IMR-90 (cell line): ENCODE data around the gene ARHGAP15. TPM values are rescaled to one million over a fixed set of nuclear protein-coding genes. Genes with fewer than 3 reads are reported as not detected.
A peak's percentile ranks its signal among the peaks of the same experiment; 100 is the strongest.

Experiments used
- ATAC-seq: fragments of 200-7000 bp; cut with Tn5 transposase; 2 replicates; pipeline ENCODE4 v1.9.1; 2020; ENCODE audit warnings: low read depth, mild to moderate bottlenecking, moderate library complexity
- BruUV-seq: library from RNA; stranded (reverse); fragments of 400-500 nt; replicated peaks from 2 replicates; lab custom pipeline; 2021; lab: Mats Ljungman, UMichigan
- CTCF ChIA-PET: fragments of 300-600 bp; formaldehyde crosslinking; extraction: SDS; loops from one replicate; lab custom pipeline; 2021; ENCODE audit warnings: antibody characterized with exemption; lab: Yijun Ruan, JAX
- POLR2A ChIA-PET: fragments of 300-600 bp; sonication (Branson Sonifier 250); formaldehyde crosslinking; loops from one replicate; lab custom pipeline; 2022; ENCODE audit warnings: antibody characterized with exemption; ENCODE audit not compliant: unreplicated experiment; lab: Charles Lee
- DNase-seq: peaks from one replicate; pipeline ENCODE4 v3.0.0; 2013
- H2AFZ ChIP-seq: replicated peaks from 2 replicates; pipeline ENCODE3; 2013; ENCODE audit warnings: low read length, mild to moderate bottlenecking; ENCODE audit not compliant: poor library complexity
- H2AK5ac ChIP-seq: 2 replicates; pipeline ENCODE4 v1.6.1; 2013; ENCODE audit warnings: low read depth, low read length, inconsistent platforms
- H2AK9ac ChIP-seq: replicated peaks from 2 replicates; pipeline ENCODE3; 2013; ENCODE audit warnings: mild to moderate bottlenecking, low read depth, low read length, moderate library complexity; ENCODE audit not compliant: poor library complexity
- H2BK120ac ChIP-seq: 2 replicates; pipeline ENCODE4 v1.6.1; 2013; ENCODE audit warnings: low read depth, low read length, inconsistent platforms
- H2BK15ac ChIP-seq: 3 replicates; pipeline ENCODE4 v1.6.1; 2013; ENCODE audit warnings: low read depth, low read length, inconsistent platforms
- H2BK20ac ChIP-seq: 2 replicates; pipeline ENCODE4 v1.6.1; 2013; ENCODE audit warnings: low read depth, mild to moderate bottlenecking, inconsistent platforms, low read length, moderate library complexity
- H2BK5ac ChIP-seq: 2 replicates; pipeline ENCODE4 v1.6.1; 2013; ENCODE audit warnings: mild to moderate bottlenecking, low read depth, low read length, inconsistent platforms; ENCODE audit not compliant: poor library complexity, severe bottlenecking
- H3K14ac ChIP-seq: replicated peaks from 2 replicates; pipeline ENCODE4 v1.6.1; 2013; ENCODE audit warnings: low read depth, low read length, inconsistent platforms
- H3K18ac ChIP-seq: 2 replicates; pipeline ENCODE4 v1.6.1; 2013; ENCODE audit warnings: low read depth, low read length, control low read depth
- H3K23ac ChIP-seq: 2 replicates; pipeline ENCODE4 v1.6.1; 2013; ENCODE audit warnings: low read depth, low read length, inconsistent platforms
- H3K27ac ChIP-seq: 2 replicates; pipeline ENCODE4 v1.5.1; 2013; ENCODE audit warnings: mild to moderate bottlenecking, control low read depth, low read length; ENCODE audit not compliant: insufficient read depth
- H3K27me3 ChIP-seq: 2 replicates; pipeline ENCODE4 v1.6.1; 2013; ENCODE audit warnings: low read length; ENCODE audit not compliant: control insufficient read depth, insufficient read depth
- H3K36me3 ChIP-seq: 2 replicates; pipeline ENCODE4 v1.6.1; 2013; ENCODE audit warnings: low read length, mixed read lengths; ENCODE audit not compliant: control insufficient read depth, insufficient read depth
- H3K4ac ChIP-seq: 2 replicates; pipeline ENCODE4 v1.6.1; 2013; ENCODE audit warnings: low read depth, low read length, inconsistent platforms
- H3K4me1 ChIP-seq: 2 replicates; pipeline ENCODE4 v1.6.1; 2013; ENCODE audit warnings: low read length, mixed read lengths; ENCODE audit not compliant: control insufficient read depth, insufficient read depth
- H3K4me2 ChIP-seq: 2 replicates; pipeline ENCODE4 v1.6.1; 2013; ENCODE audit warnings: low read depth, mild to moderate bottlenecking, control low read depth, low read length, moderate library complexity
- H3K4me3 ChIP-seq: 2 replicates; pipeline ENCODE4 v1.5.1; 2013; ENCODE audit warnings: low read depth, mild to moderate bottlenecking, control low read depth, low read length, moderate library complexity; ENCODE audit not compliant: insufficient read depth
- H3K56ac ChIP-seq: 2 replicates; pipeline ENCODE4 v1.6.1; 2013; ENCODE audit warnings: low read length, inconsistent platforms; ENCODE audit not compliant: insufficient read depth; ENCODE audit errors: extremely low read depth
- H3K79me1 ChIP-seq, 2 experiments: 2 replicates each; pipeline ENCODE4 v1.6.1; 2013; ENCODE audit warnings: low read length in 2 of 2, inconsistent platforms in 1 of 2, low read depth in 1 of 2
- H3K9ac ChIP-seq: 2 replicates; pipeline ENCODE4 v1.6.1; 2013; ENCODE audit warnings: low read depth, low read length, control low read depth
- H3K9me1 ChIP-seq: 2 replicates; pipeline ENCODE4 v1.6.1; 2013; ENCODE audit warnings: low read length, inconsistent platforms; ENCODE audit not compliant: insufficient read depth
- H3K9me3 ChIP-seq: 2 replicates; pipeline ENCODE4 v1.6.1; 2013; ENCODE audit warnings: low read length; ENCODE audit not compliant: control insufficient read depth, insufficient read depth
- H4K20me1 ChIP-seq: 2 replicates; pipeline ENCODE4 v1.6.1; 2013; ENCODE audit warnings: low read length, inconsistent platforms; ENCODE audit not compliant: insufficient read depth
- H4K5ac ChIP-seq: 2 replicates; pipeline ENCODE4 v1.6.1; 2013; ENCODE audit warnings: mild to moderate bottlenecking, low read depth, low read length, control low read depth
- H4K8ac ChIP-seq, 2 experiments: 2 replicates each; pipeline ENCODE4 v1.6.1; 2013; ENCODE audit warnings: low read depth in 2 of 2, low read length in 2 of 2, control low read depth in 1 of 2, inconsistent platforms in 1 of 2
- H4K91ac ChIP-seq: 2 replicates; pipeline ENCODE4 v1.6.1; 2013; ENCODE audit warnings: low read depth, low read length, inconsistent platforms; ENCODE audit not compliant: insufficient read depth
- BHLHE40 ChIP-seq: fragments of 150-350 bp; IDR thresholded peaks from 2 replicates; pipeline ENCODE4 v1.6.1; 2016; ENCODE audit warnings: mild to moderate bottlenecking, low read depth, low read length
- CEBPB ChIP-seq: IDR thresholded peaks from 2 replicates; pipeline ENCODE4 v1.6.1; 2012; ENCODE audit warnings: low read depth, low read length, improper control_type of control experiment
- CHD1 ChIP-seq: IDR thresholded peaks from 2 replicates; pipeline ENCODE4 v1.6.1; 2012; ENCODE audit warnings: low read depth, low read length, improper control_type of control experiment
- FOS ChIP-seq: fragments of 150-350 bp; IDR thresholded peaks from 2 replicates; pipeline ENCODE4 v1.6.1; 2016; ENCODE audit warnings: low read depth, low read length
- MAFK ChIP-seq: IDR thresholded peaks from 2 replicates; pipeline ENCODE4 v1.6.1; 2012; ENCODE audit warnings: low read depth, low read length, improper control_type of control experiment
- MAZ ChIP-seq: IDR thresholded peaks from 2 replicates; pipeline ENCODE4 v1.6.1; 2012; ENCODE audit warnings: low read depth, mild to moderate bottlenecking, low read length, improper control_type of control experiment, moderate library complexity, borderline replicate concordance
- MXI1 ChIP-seq: IDR thresholded peaks from 2 replicates; pipeline ENCODE4 v1.6.1; 2012; ENCODE audit warnings: low read depth, mild to moderate bottlenecking, low read length, moderate library complexity, borderline replicate concordance
- NFE2L2 ChIP-seq: fragments of 150-350 bp; IDR thresholded peaks from 2 replicates; pipeline ENCODE4 v1.6.1; 2016; ENCODE audit warnings: low read depth, mild to moderate bottlenecking, low read length
- POLR2A ChIP-seq: IDR thresholded peaks from 2 replicates; pipeline ENCODE4 v1.6.1; 2012; ENCODE audit warnings: mild to moderate bottlenecking, low read depth, low read length
- RAD21 ChIP-seq: IDR thresholded peaks from 2 replicates; pipeline ENCODE4 v1.6.1; 2012; ENCODE audit warnings: low read length, improper control_type of control experiment
- RCOR1 ChIP-seq: IDR thresholded peaks from 2 replicates; pipeline ENCODE4 v1.6.1; 2012; ENCODE audit warnings: mild to moderate bottlenecking, low read length, improper control_type of control experiment; ENCODE audit not compliant: insufficient replicate concordance
- RFX5 ChIP-seq: IDR thresholded peaks from 2 replicates; pipeline ENCODE4 v1.8.0; 2012; ENCODE audit warnings: low read depth, mild to moderate bottlenecking, low read length, moderate library complexity
- SMC3 ChIP-seq: fragments of 150-350 bp; IDR thresholded peaks from 2 replicates; pipeline ENCODE4 v1.6.1; 2016; ENCODE audit warnings: low read depth, mild to moderate bottlenecking, antibody characterized with exemption, low read length, moderate library complexity
- WGBS, 2 experiments: methylation state at CpG; one replicate each; pipeline versions ENCODE4 v1.1.5 to v1.1.7; 2013; ENCODE audit warnings: missing lambda C conversion rate in 2 of 2; ENCODE audit not compliant: insufficient read length in 1 of 2; ENCODE audit errors: extremely low coverage in 2 of 2; 5-methylcytosine and 5-hydroxymethylcytosine counted together
- dilution Hi-C: fragments of 300-500 bp; cut with HindIII; formaldehyde crosslinking; loops from one replicate; pipeline ENCODE4 v1.14.3; 2018; ENCODE audit warnings: low sequenced_read_pairs; ENCODE audit not compliant: unreplicated experiment
- in situ Hi-C: fragments of 300-500 bp; cut with MboI; formaldehyde crosslinking; loops from 3 replicates; pipeline ENCODE4 v1.14.3; 2019; ENCODE audit warnings: low sequenced_read_pairs, inconsistent platforms, mixed read lengths
- intact Hi-C: fragments of 100-400 bp; cut with micrococcal nuclease; formaldehyde crosslinking; loops from 2 replicates; pipeline ENCODE4 v1.10.0; 2022
- polyA plus RNA-seq, 3 experiments: library from polyadenylated mRNA; depleted of rRNA; stranded (reverse); fragments of >200 nt; gene quantifications; 2 replicates each; pipeline ENCODE4 v1.2.3, GENCODE V29; 2012; ENCODE audit warnings: low replicate concordance in 1 of 3
- total RNA-seq: library from RNA; depleted of rRNA; stranded (reverse); fragments of >200 nt; gene quantifications from 2 replicates; pipeline ENCODE4 v1.2.3, GENCODE V29; 2012
- TF ChIP-seq, protein P1 (sequence below): fragments of 150-350 bp; IDR thresholded peaks from 2 replicates; pipeline ENCODE4 v1.6.1; 2016; ENCODE audit warnings: low read depth, mild to moderate bottlenecking, low read length, moderate library complexity, borderline replicate concordance
- TF ChIP-seq, protein P2 (sequence below): conservative IDR thresholded peaks from 2 replicates; pipeline ENCODE4 v1.5.1; 2012; ENCODE audit warnings: mild to moderate bottlenecking, low read depth, low read length, improper control_type of control experiment
- TF ChIP-seq, protein P3 (sequence below): fragments of 150-350 bp; IDR thresholded peaks from 2 replicates; pipeline ENCODE4 v1.6.1; 2017; ENCODE audit warnings: mild to moderate bottlenecking, antibody characterized with exemption, low read length, low read depth

ARHGAP15 gene
- total and polyA plus RNA-seq, 2 of the 4 experiments (the other 2 are of a cell fraction), result not detected

DNA sequence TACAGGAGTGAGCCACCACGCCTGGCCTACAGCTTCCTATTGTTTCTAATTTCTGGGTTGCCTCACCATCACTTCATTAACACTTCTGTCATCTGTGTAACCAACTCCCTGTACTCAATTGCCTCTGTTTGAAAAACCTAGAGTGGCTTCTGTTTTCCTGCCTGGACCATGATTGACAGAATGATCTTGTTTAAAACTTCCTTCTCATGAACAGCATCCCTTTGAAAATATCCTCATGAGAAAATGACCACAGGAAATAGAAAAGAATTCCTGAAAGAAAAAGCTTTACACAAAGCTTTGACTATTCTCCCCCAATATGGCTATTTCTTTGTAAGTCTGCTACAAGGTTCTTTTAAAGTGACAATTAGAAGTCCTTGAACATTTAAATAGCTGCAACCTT lies 672.3 kb downstream of the ARHGAP15 start:
- H3K14ac ChIP-seq, result peak overlapping the region; percentile 65
- peak overlapping the region; percentile 60 for H2AFZ ChIP-seq
- DNase-seq (no peak), ATAC-seq (no peak)
- H2AK5ac ChIP-seq, result peak overlapping the region; percentile 62; the same call in 1 of the 2 replicates
- no CpG with 5 or more reads among the region's 1 CpG for WGBS, 2 experiments
- no peak overlapping the region for H3K4me2 ChIP-seq
- H4K91ac ChIP-seq, result peak overlapping the region; percentile 95
- H4K8ac ChIP-seq, result peak overlapping the region; percentile 64 to 85
- no peaks in the 10 kb centered on the region for H3K9me3 ChIP-seq
- H2BK5ac ChIP-seq, result peak overlapping the region; percentile 96
- peak overlapping the region; percentile 74 for H3K18ac ChIP-seq
- H3K4me1 ChIP-seq, result peaks cover 13% of the 10 kb centered on the region
- BruUV-seq, result no TSS peak
- peak overlapping the region; percentile 94 for H3K27ac ChIP-seq
- no peak for TF ChIP-seq RAD21
- no peak for TF ChIP-seq SMC3
- no peak for TF ChIP-seq RCOR1
- TF ChIP-seq MXI1, result no peak
- TF ChIP-seq, protein P1, sequence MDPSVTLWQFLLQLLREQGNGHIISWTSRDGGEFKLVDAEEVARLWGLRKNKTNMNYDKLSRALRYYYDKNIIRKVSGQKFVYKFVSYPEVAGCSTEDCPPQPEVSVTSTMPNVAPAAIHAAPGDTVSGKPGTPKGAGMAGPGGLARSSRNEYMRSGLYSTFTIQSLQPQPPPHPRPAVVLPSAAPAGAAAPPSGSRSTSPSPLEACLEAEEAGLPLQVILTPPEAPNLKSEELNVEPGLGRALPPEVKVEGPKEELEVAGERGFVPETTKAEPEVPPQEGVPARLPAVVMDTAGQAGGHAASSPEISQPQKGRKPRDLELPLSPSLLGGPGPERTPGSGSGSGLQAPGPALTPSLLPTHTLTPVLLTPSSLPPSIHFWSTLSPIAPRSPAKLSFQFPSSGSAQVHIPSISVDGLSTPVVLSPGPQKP, result no peak
- TF ChIP-seq CHD1, result no peak
- TF ChIP-seq CEBPB, result no peak
- TF ChIP-seq BHLHE40, result no peak
- TF ChIP-seq RFX5, result no peak
- no peak for TF ChIP-seq POLR2A
- no peak for TF ChIP-seq MAZ
- TF ChIP-seq, protein P2, sequence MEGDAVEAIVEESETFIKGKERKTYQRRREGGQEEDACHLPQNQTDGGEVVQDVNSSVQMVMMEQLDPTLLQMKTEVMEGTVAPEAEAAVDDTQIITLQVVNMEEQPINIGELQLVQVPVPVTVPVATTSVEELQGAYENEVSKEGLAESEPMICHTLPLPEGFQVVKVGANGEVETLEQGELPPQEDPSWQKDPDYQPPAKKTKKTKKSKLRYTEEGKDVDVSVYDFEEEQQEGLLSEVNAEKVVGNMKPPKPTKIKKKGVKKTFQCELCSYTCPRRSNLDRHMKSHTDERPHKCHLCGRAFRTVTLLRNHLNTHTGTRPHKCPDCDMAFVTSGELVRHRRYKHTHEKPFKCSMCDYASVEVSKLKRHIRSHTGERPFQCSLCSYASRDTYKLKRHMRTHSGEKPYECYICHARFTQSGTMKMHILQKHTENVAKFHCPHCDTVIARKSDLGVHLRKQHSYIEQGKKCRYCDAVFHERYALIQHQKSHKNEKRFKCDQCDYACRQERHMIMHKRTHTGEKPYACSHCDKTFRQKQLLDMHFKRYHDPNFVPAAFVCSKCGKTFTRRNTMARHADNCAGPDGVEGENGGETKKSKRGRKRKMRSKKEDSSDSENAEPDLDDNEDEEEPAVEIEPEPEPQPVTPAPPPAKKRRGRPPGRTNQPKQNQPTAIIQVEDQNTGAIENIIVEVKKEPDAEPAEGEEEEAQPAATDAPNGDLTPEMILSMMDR, result no peak
- no peak for TF ChIP-seq MAFK
- TF ChIP-seq, protein P3, sequence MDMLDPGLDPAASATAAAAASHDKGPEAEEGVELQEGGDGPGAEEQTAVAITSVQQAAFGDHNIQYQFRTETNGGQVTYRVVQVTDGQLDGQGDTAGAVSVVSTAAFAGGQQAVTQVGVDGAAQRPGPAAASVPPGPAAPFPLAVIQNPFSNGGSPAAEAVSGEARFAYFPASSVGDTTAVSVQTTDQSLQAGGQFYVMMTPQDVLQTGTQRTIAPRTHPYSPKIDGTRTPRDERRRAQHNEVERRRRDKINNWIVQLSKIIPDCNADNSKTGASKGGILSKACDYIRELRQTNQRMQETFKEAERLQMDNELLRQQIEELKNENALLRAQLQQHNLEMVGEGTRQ, result no peak
- no peak for TF ChIP-seq FOS
- TF ChIP-seq NFE2L2, result no peak
- H4K5ac ChIP-seq, result peak overlapping the region; percentile 71; the same call in 1 of the 2 replicates
- H2AK9ac ChIP-seq, result no peak overlapping the region
- CTCF ChIA-PET, result no interaction called here
- no peak overlapping the region for H3K4me3 ChIP-seq
- H4K20me1 ChIP-seq, result no peaks in the 10 kb centered on the region
- no peaks in the 10 kb centered on the region for H3K79me1 ChIP-seq
- H3K23ac ChIP-seq, result peak overlapping the region; percentile 46
- H3K9ac ChIP-seq, result peak overlapping the region; percentile 23; the same call in 1 of the 2 replicates
- H3K56ac ChIP-seq, result peak overlapping the region; percentile 85; the same call in 1 of the 2 replicates
- dilution Hi-C loops, result no loop called here
- peak overlapping the region; percentile 91 for H2BK20ac ChIP-seq
- H2BK15ac ChIP-seq, result peak overlapping the region; percentile 93
- H3K4ac ChIP-seq, result peak overlapping the region; percentile 74
- intact Hi-C loops, result loop anchor here (5.0 to 10.0 kb wide), 3 partner anchors 136 to 713 kb away; no protein-coding TSS in a partner anchor
- no peaks in the 10 kb centered on the region for H3K27me3 ChIP-seq
- POLR2A ChIA-PET, result no interaction called here
- H3K9me1 ChIP-seq, result peaks cover 11% of the 10 kb centered on the region
- H2BK120ac ChIP-seq, result peak overlapping the region; percentile 92
- H3K36me3 ChIP-seq, result no peaks in the 10 kb centered on the region
- in situ Hi-C loops, result no loop called here
